ENCODE measurements around the gene PBX2.
"Not testable (repeated sequence)": the region's sequence is repeated elsewhere in the genome, so short reads cannot be mapped to it uniquely, and the experiment has no call there.

PBX2 gene

GRCh38 chr6:32186151-32186840 lies 3.7 kb downstream of the PBX2 start:
- DNase-seq, result not testable (repeated sequence)

- not testable (repeated sequence) for DNase-seq
Measured at GRCh38 chr6:32185681-32186131, 4.3 kb downstream of the PBX2 start.

DNA sequence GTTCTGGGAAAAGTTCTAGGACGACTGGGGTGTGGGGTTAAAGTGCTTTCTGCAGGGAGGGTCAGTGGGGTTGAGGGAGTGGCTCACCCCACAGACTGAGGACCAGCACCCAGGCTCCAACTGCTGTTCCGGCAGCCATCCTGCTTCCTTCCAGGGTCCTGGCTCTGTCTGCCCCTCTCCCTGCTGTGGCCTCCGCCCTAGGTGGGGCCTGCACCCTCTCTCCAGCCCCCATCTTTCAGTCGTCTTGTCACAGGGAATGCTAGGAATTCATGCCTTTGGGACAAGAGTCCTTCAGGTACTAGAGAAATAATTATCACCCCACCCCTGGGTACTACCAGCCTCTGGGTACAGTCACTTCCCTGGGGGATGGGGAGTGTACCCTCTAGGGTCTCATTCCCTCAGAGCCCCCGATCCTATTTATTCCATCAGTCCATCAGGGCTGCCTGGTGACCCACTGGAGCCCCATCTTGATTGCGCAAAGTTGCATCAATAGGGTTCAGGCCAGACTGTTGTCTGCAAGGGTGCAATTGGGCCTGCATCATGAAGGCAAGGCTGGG lies 5.8 kb downstream of the PBX2 start, which contains the start of gene AGER:
Gene AGER, minus strand, starts transcription at position 170 of the 557 bp plus-strand sequence. Its CDS starts 31 bp downstream, at position 139.
- DNase-seq, result no peak

GRCh38 chr6:32183483-32184083 lies 6.4 kb downstream of the PBX2 start:
- DNase-seq, result no peak

DNA sequence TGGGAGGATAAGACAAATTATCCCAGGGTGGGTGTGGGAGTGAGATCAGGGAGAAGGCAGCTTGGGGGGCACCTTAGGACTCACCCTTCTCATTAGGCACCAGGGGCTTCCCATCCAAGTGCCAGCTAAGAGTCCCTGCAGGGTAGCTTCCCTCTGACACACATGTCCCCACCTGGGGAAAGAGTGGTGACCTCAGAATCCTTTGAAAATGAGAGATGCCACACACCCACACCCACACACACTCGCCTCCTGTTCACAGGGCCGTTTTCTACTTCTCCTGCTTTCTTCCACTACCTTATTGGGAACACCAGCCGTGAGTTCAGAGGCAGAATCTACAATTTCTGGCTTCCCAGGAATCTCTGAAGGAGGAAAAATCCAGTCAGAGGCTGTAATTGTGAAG lies 7.0 kb downstream of the PBX2 start:
- DNase-seq, result no peak

- DNase-seq, result no peak
Measured at GRCh38 chr6:32182555-32182981, 7.4 kb downstream of the PBX2 start.

DNA sequence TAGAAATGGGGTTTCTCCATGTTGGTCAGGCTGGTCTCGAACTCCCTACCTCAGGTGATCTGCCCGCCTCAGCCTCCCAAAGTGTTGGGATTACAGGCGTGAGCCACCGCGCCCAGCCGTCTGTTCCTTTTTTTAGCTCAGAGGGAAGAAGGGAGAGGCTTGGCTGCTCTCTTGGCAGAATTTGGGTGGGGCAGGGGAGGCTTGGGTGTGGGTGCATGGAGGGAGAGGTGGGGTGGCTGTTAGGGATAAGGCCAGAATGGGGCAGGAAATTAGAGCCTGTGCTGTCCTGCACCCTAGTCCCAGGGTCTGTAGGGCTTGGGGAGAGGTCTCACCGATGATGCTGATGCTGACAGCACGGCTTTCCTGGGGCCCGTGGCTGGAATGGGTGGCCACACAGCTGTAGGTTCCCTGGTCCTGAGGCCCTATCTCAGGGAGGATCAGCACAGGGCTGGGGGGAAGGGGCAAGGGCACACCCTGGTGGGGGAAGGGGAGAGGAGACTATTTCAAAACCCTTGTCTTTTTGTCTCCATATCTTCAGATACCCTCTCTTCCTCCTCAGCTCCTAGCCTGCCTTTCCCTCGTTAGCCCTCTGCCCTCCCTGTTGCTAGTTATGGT lies 8.0 kb downstream of the PBX2 start:
- DNase-seq, result no peak

DNA sequence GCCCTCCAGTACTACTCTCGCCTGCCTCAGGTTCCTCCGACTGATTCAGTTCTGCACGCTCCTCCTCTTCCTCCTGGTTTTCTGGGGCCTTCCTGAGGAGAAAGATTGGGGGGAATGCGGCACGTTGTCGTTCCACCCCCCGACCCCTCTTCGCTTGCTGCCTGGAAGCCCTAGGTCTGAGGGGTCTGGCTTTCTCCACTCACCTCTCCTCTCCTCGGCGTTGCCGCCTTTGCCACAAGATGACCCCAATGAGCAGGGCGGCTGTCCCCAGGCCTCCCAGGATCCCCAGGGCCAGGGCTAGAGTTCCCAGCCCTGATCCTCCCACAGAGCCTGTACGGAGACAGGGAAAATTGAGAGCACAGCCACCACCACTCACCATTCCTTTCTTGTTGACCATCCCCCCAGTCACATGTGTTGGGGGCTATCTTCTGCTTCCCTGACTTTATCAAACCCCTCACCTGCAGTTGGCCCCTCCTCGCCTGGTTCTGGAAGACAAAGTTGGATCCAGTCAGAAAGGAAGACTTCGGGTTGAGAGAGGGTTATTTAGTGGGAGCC lies 8.8 kb downstream of the PBX2 start:
- DNase-seq, result no peak

- no peak for DNase-seq
Measured at GRCh38 chr6:32179766-32180405, 10.1 kb downstream of the PBX2 start.

DNA sequence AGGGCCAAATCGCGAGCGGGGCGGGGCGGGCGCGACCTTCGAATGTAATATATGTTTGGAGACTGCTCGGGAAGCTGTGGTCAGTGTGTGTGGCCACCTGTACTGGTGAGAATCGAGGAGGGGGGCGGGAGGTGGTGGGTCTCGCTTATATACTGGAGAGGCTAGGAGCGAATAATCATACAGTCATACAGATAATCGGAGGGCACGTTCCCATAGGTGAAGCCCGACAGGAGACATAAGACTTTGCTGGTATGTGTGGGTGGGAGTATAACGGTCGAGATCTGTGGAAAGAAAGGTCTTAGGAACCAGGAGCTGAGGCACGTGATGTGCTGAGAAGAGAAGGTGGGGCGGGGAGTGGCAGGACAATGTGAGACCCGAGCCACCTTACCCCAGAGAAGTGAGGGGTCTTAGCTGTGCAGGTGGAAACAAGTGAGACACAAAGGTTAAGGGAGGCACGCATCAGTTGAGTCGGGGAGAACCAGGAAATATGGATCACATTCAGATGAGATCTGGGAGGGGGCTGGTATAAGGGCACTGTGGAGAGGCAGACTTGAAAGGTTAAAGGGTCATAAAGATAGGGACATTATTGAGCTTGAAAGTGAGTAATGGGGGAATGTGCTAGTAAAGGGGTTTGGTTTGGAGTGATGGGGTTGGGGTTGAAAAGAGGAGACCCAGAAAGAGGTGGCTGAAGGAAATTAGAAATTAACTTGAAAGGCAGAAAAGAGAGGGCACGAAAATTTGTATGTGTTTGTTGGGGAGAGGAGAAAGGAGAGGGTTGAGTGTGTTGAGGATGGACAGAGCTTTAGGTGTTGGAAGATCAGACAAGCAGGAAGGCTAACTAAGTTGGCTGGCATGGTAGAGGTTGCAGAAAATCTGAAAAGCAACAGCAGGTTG lies 11.2 kb downstream of the PBX2 start:
- no peak for DNase-seq

GRCh38 chr6:32177788-32178546 lies 12.0 kb downstream of the PBX2 start, which contains the start of gene RNF5:
Gene RNF5 (plus strand): TSS chr6:32178405. CDS start chr6:32178512, 107 bp downstream.
- peak; percentile 87 for DNase-seq

DNA sequence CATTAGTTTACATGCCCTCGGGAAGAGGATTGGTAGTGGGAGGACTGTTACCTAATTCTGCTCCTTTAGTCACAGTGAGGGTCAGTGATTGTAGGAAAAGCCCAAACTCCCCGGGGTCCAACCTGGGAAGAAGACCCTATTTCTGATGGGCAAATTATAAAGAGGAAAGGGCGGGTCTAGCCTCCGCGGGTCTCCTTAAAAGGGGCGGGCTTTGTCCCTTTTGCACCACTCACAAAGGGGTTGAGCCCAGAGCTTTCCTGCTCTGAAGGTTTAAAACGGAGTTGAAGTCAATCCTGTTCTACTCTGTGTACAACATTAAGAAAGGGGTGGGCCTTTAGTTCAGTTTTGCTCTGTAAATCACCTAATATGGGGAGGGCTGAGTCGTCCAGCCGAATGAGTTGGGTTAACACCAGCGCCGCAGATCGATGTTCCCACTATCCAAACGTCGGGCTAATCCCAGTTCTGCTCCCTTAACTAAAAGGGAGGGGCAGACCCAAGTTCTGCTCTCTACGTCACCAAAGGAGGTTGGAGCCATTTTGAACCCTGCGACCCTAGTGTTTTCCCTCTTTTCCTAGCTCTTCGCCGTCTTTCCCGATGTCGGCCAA lies 12.7 kb downstream of the PBX2 start:
- DNase-seq, result no peak

DNA sequence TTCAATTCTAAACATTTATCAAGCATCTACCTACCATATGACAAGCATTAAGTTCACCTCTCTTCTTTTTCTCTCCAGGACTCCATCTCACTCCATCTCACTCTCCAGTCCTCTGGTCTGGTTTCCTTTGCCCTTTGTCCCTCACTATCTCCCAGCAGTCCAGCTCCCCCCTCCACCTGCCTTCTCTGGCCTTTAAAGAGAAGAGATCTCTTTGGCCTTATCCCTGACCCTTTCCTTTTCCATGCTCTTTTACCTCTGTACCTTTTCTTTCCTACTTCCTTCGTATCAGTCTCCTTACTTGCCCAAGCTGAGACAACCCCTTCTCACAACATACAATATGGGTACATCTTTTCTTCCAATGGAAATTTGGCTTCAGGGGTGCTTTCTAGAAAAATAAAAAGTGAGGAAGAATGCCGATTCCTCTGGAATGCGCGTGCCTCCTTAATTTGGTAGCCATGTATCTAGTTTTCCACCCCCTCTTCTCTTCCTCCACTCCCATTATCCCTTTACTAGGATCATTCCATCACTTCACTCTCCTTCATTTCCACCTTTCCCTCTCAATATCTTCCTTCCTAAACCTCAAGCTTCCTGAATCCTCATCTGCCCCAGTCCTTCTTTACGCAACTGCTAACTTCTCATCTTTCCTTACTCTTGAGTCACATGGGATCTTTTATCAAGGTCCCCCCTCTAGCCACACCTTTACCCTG lies 13.4 kb downstream of the PBX2 start:
- no peak for DNase-seq

GRCh38 chr6:32175711-32176475 lies 14.1 kb downstream of the PBX2 start, which contains the start of gene AGPAT1:
Gene AGPAT1 (minus strand): TSS chr6:32176084. CDS start chr6:32171496, 4,588 bp downstream.
- peak; percentile 92 for DNase-seq

DNA sequence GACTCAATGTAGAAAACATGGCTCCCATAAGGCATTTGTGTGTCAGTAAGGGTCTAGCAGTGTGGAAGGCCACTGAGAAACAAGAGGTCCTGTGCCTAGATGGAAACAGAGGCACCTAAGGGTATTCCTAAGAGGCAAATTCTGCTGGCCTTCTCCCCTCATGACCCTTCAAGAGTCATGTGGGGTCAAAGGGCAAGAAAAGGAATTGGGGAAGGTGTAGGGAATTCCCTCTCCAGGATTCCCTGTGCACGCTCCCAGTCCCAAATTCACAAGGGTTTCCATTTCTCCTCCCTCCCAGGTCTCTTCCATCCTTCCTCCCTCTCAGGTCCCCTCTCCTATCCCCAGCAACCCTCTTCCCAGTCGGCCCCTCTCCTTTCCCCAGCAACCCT lies 14.7 kb downstream of the PBX2 start:
- DNase-seq, result no peak

DNA sequence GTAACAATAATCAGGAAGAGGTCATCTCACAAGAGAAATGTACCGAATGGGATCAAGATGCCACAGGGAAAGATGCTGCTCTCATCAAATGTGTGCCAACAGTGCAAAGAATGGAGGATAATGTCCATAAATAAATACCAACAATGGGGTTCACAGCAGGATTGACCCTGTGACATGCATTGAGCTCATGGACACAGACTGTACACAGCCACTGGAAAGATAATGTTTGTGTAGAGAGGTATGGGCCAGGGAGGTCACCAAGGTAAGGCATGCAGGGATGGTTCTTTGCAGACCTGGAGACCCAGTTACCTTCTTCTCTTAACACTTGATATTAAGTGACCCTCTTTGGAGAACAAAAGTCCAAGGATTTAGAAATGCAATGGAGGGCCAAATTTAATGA lies 15.6 kb downstream of the PBX2 start:
- no peak for DNase-seq

- DNase-seq, result no peak
Measured at GRCh38 chr6:32173051-32173727, 16.8 kb downstream of the PBX2 start.

- no peak for DNase-seq
Measured at GRCh38 chr6:32171234-32171633, 18.8 kb downstream of the PBX2 start.

Measured in activated CD4-positive, alpha-beta T cell treated with anti-CD3 and anti-CD28 coated beads for 1 hour (primary cell).